GM23338 (cell line): ENCODE measurements around the gene VPS37B. TPM values are rescaled to one million over a fixed set of nuclear protein-coding genes. Genes with fewer than 3 reads are reported as not detected.
A peak's percentile ranks its signal among the peaks of the same experiment; 100 is the strongest.

Experiments used
- ATAC-seq: fragments of 200-7000 bp; cut with Tn5 transposase; 3 replicates; pipeline ENCODE4 v1.9.1; 2020
- DNase-seq: peaks from one replicate; pipeline ENCODE4 v3.0.0-alpha.2; 2015; ENCODE audit warnings: low spot score
- H2AFZ ChIP-seq: fragments of 200-600 bp; sonication (generic); 2 replicates; pipeline ENCODE4 v1.8.0; 2016; ENCODE audit warnings: antibody characterized with exemption, mild to moderate bottlenecking, moderate library complexity
- H3F3A ChIP-seq: fragments of 200-600 bp; sonication (generic); replicated peaks from 2 replicates; pipeline ENCODE4 v1.8.0; 2017; ENCODE audit warnings: antibody characterized with exemption, mixed run types, low read depth
- H3K27ac ChIP-seq: fragments of 200-600 bp; sonication (generic); 2 replicates; pipeline ENCODE4 v1.6.1; 2016; ENCODE audit warnings: low read depth
- H3K27me3 ChIP-seq: fragments of 200-600 bp; sonication (generic); 2 replicates; pipeline ENCODE4 v1.8.0; 2016; ENCODE audit warnings: mild to moderate bottlenecking, mixed run types, moderate library complexity; ENCODE audit not compliant: insufficient read depth
- H3K36me3 ChIP-seq: fragments of 200-600 bp; sonication (generic); 2 replicates; pipeline ENCODE4 v1.8.0; 2016; ENCODE audit warnings: mild to moderate bottlenecking; ENCODE audit not compliant: insufficient read depth
- H3K4me1 ChIP-seq: fragments of 200-600 bp; sonication (generic); 2 replicates; pipeline ENCODE4 v1.8.0; 2016; ENCODE audit warnings: mild to moderate bottlenecking, moderate library complexity; ENCODE audit not compliant: insufficient read depth
- H3K4me2 ChIP-seq: fragments of 200-600 bp; sonication (generic); 2 replicates; pipeline ENCODE4 v1.7.1; 2017; ENCODE audit warnings: mixed run types
- H3K4me3 ChIP-seq: fragments of 200-600 bp; sonication (generic); 2 replicates; pipeline ENCODE4 v1.6.1; 2016; ENCODE audit warnings: mixed run types
- H3K79me2 ChIP-seq: fragments of 200-600 bp; sonication (generic); replicated peaks from 2 replicates; pipeline ENCODE4 v1.8.0; 2017; ENCODE audit warnings: mild to moderate bottlenecking; ENCODE audit not compliant: insufficient read depth
- H3K9me2 ChIP-seq: fragments of 200-600 bp; sonication (generic); 2 replicates; pipeline ENCODE4 v1.8.0; 2017; ENCODE audit not compliant: insufficient read depth
- H4K20me1 ChIP-seq: fragments of 200-600 bp; sonication (generic); replicated peaks from 2 replicates; pipeline ENCODE4 v1.8.0; 2017; ENCODE audit warnings: mild to moderate bottlenecking; ENCODE audit not compliant: insufficient read depth
- H3K27ac Mint-ChIP-seq: 2 replicates; pipeline ENCODE4 v1.8.0; 2020; ENCODE audit warnings: inconsistent platforms, mild to moderate bottlenecking, moderate library complexity, mixed read lengths
- H3K27me3 Mint-ChIP-seq: 3 replicates; pipeline ENCODE4 v1.8.0; 2022; ENCODE audit warnings: low read depth, mild to moderate bottlenecking, moderate library complexity, mixed read lengths, inconsistent platforms; ENCODE audit not compliant: insufficient read depth, poor library complexity
- H3K36me3 Mint-ChIP-seq: 3 replicates; pipeline ENCODE4 v1.8.0; 2021; ENCODE audit warnings: low read depth, mild to moderate bottlenecking, inconsistent platforms, moderate library complexity, mixed read lengths
- H3K4me1 Mint-ChIP-seq: 3 replicates; pipeline ENCODE4 v1.8.0; 2020; ENCODE audit warnings: mild to moderate bottlenecking, inconsistent platforms, mixed read lengths
- H3K4me3 Mint-ChIP-seq: 3 replicates; pipeline ENCODE4 v1.8.0; 2021; ENCODE audit warnings: moderate library complexity, mild to moderate bottlenecking, inconsistent platforms, mixed read lengths
- H3K9me3 Mint-ChIP-seq: 3 replicates; pipeline ENCODE4 v1.8.0; 2020; ENCODE audit warnings: moderate library complexity, mild to moderate bottlenecking, inconsistent platforms, mixed read lengths
- EZH2phosphoT487 ChIP-seq: fragments of 200-600 bp; sonication (generic); IDR thresholded peaks from one replicate; pipeline ENCODE4 v1.8.1; 2018; ENCODE audit warnings: antibody characterized with exemption; ENCODE audit not compliant: unreplicated experiment
- POLR2AphosphoS5 ChIP-seq: IDR thresholded peaks from 2 replicates; pipeline ENCODE4 v1.6.1; 2016; ENCODE audit warnings: antibody characterized with exemption, low read depth
- STAT1 ChIP-seq: IDR thresholded peaks from one replicate; pipeline ENCODE4 v1.6.1; 2016; ENCODE audit warnings: antibody characterized with exemption; ENCODE audit not compliant: unreplicated experiment
- ZNF331 ChIP-seq: fragments of 250-450 bp; sonication (Bioruptor Pico); IDR thresholded peaks from 2 replicates; pipeline ENCODE4 v1.5.0; 2020; ENCODE audit warnings: low read depth, mild to moderate bottlenecking, moderate library complexity
- polyA plus RNA-seq: library from polyadenylated mRNA; unstranded; fragments of >200 nt; fragmentation: Nextera tagmentation; extraction: Ambion mirVana; gene quantifications from 2 replicates; pipeline ENCODE4 v1.2.1, GENCODE V29; 2016
- total RNA-seq: library from RNA; depleted of rRNA; stranded (reverse); fragments of >200 nt; shearing (Covaris generic); gene quantifications from 2 replicates; pipeline ENCODE4 v1.2.3, GENCODE V29; 2014
- TF ChIP-seq, protein P1 (sequence below), 2 experiments: fragments of 200-600 bp in 1 of 2; sonication (generic) in 1 of 2; conservative IDR thresholded peaks; 2 replicates each; pipeline versions ENCODE4 v1.5.1 to v1.6.1; 2016 to 2017; ENCODE audit warnings: antibody characterized with exemption in 2 of 2, low read depth in 2 of 2, mild to moderate bottlenecking in 2 of 2, moderate library complexity in 1 of 2
- TF ChIP-seq, protein P2 (sequence below): IDR thresholded peaks from 2 replicates; pipeline ENCODE4 v1.6.1; 2016; ENCODE audit warnings: antibody characterized with exemption

Gene VPS37B
- total and polyA plus RNA-seq, 2 experiments from 2014 or later = 6.7 to 10.9 TPM

DNA sequence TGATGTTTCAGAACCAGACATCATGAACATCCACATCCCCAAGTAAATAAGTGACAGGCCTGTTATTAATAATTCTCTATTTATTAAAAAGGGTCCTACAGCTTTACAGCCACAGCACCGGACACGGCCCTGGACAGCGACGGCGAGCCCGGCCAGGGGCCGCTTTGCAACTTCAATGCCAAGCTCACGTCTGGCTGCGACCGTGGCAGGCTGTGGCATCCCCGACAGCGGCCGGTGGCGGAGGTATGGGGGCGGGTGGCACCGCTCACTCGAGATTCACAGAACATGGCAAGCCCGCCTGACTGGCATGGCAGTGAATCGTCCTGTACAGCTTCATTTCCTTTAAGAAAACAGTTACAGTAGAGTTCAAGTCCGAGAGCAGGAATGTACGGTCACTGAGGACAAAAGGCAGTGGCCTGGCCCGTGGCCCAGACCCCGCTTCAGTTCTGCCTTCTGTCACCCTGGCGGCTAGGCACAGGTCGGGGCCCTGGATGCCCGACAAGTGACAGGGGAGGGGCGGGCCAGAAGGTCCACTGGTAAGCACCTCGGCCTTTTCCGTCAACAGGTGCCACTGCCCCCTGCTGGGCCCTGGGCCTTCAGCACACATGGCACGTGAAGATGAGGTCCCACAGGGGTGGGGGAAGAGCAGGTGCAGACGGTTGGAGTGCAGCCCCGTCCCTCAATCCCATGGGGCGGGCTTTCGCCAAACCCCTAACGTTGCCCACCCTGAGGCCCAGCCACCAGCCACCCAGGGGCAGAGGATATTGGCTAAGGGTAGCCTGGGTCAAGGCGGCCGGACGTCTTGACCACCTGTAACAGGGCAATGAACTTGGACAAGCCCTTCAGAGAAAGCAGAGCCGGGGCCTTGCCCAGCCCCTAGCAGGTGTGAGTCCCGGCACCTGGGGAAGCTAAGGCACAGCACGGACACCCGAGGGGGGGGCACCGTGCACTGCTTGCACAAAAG is 30.4 kb downstream of the VPS37B start:
- Histone ChIP-seq H2AFZ (no peak overlapping the region), H3K4me1 (no peaks in the 10 kb centered on the region), H3K79me2 (no peaks in the 10 kb centered on the region), H3K36me3 (no peaks in the 10 kb centered on the region), H3K4me3 (no peak overlapping the region), H3K27ac (no peak overlapping the region), H3K4me2 (no peak overlapping the region), H3K27me3 (peaks cover 28% of the 10 kb centered on the region), H3F3A (no peaks in the 10 kb centered on the region), H3K9me2 (no peaks in the 10 kb centered on the region), H4K20me1 (peaks cover 38% of the 10 kb centered on the region)
- Mint-ChIP-seq H3K27me3 (peaks cover 48% of the 10 kb centered on the region), H3K36me3 (peaks cover 26% of the 10 kb centered on the region), H3K4me1 (no peaks in the 10 kb centered on the region; the same call in 2 of the 3 replicates), H3K9me3 (no peaks in the 10 kb centered on the region), H3K27ac (no peak overlapping the region), H3K4me3 (no peak overlapping the region)
- ATAC-seq (no peak), DNase-seq (peak; percentile 58)
- TF ChIP-seq STAT1 = no peak
- TF ChIP-seq, protein P1, sequence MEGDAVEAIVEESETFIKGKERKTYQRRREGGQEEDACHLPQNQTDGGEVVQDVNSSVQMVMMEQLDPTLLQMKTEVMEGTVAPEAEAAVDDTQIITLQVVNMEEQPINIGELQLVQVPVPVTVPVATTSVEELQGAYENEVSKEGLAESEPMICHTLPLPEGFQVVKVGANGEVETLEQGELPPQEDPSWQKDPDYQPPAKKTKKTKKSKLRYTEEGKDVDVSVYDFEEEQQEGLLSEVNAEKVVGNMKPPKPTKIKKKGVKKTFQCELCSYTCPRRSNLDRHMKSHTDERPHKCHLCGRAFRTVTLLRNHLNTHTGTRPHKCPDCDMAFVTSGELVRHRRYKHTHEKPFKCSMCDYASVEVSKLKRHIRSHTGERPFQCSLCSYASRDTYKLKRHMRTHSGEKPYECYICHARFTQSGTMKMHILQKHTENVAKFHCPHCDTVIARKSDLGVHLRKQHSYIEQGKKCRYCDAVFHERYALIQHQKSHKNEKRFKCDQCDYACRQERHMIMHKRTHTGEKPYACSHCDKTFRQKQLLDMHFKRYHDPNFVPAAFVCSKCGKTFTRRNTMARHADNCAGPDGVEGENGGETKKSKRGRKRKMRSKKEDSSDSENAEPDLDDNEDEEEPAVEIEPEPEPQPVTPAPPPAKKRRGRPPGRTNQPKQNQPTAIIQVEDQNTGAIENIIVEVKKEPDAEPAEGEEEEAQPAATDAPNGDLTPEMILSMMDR (conservative IDR thresholded peaks at IDR 0.05; ENCODE audit: low read depth in 2 of 2) = peak; percentile 22 to 44; a peak in 3 of 4 replicates

- Histone ChIP-seq H3K27me3 (peaks cover 21% of the 10 kb centered on the region), H3K4me3 (no peak overlapping the region), H2AFZ (no peak overlapping the region), H4K20me1 (peaks cover 31% of the 10 kb centered on the region), H3F3A (no peaks in the 10 kb centered on the region), H3K4me1 (no peaks in the 10 kb centered on the region), H3K27ac (no peak overlapping the region), H3K36me3 (no peaks in the 10 kb centered on the region), H3K4me2 (no peak overlapping the region), H3K9me2 (no peaks in the 10 kb centered on the region), H3K79me2 (no peaks in the 10 kb centered on the region)
- Mint-ChIP-seq H3K36me3 (peaks cover 19% of the 10 kb centered on the region), H3K9me3 (no peaks in the 10 kb centered on the region), H3K4me1 (no peaks in the 10 kb centered on the region; the same call in 2 of the 3 replicates), H3K27ac (no peak overlapping the region), H3K4me3 (no peak overlapping the region), H3K27me3 (peaks cover 41% of the 10 kb centered on the region)
- TF ChIP-seq, protein P1 (conservative IDR thresholded peaks at IDR 0.05; ENCODE audit: low read depth in 2 of 2) = no peak
- TF ChIP-seq, protein P2, sequence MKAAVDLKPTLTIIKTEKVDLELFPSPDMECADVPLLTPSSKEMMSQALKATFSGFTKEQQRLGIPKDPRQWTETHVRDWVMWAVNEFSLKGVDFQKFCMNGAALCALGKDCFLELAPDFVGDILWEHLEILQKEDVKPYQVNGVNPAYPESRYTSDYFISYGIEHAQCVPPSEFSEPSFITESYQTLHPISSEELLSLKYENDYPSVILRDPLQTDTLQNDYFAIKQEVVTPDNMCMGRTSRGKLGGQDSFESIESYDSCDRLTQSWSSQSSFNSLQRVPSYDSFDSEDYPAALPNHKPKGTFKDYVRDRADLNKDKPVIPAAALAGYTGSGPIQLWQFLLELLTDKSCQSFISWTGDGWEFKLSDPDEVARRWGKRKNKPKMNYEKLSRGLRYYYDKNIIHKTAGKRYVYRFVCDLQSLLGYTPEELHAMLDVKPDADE = no peak
- no peak for TF ChIP-seq EZH2phosphoT487
- TF ChIP-seq POLR2AphosphoS5 = no peak
- no peak for TF ChIP-seq ZNF331 (CRISPR knock-in tag)
- DNase-seq (no peak), ATAC-seq (no peak)
Measured at GRCh38 chr12:122864894-122865253, 31.1 kb downstream of the VPS37B start.
